H9 (cell line): ENCODE measurements around the gene CHRNA9. TPM values are rescaled to one million over a fixed set of nuclear protein-coding genes. Genes with fewer than 3 reads are reported as not detected.

Source experiments
- DNase-seq: peaks from one replicate; pipeline ENCODE4 v3.0.0-alpha.2; 2017
- H2AFZ ChIP-seq: one replicate; pipeline ENCODE4 v1.6.1; 2013; ENCODE audit warnings: mild to moderate bottlenecking, low read length, control low read depth, moderate library complexity
- H2AK5ac ChIP-seq: 2 replicates; pipeline ENCODE4 v1.6.1; 2013; ENCODE audit warnings: low read length, control low read depth, mixed read lengths; ENCODE audit not compliant: insufficient read length
- H2BK120ac ChIP-seq: one replicate; pipeline ENCODE4 v1.6.1; 2013; ENCODE audit warnings: low read depth, mild to moderate bottlenecking, low read length, control low read depth, inconsistent platforms; ENCODE audit not compliant: poor library complexity, severe bottlenecking
- H2BK12ac ChIP-seq: 2 replicates; pipeline ENCODE4 v1.6.1; 2013; ENCODE audit warnings: low read length, control low read depth, mixed read lengths, low read depth; ENCODE audit not compliant: insufficient read length
- H2BK15ac ChIP-seq: 2 replicates; pipeline ENCODE4 v1.6.1; 2013; ENCODE audit warnings: low read depth, low read length, control low read depth
- H2BK20ac ChIP-seq: one replicate; pipeline ENCODE4 v1.6.1; 2013; ENCODE audit warnings: low read depth, mild to moderate bottlenecking, low read length, control low read depth, inconsistent platforms; ENCODE audit not compliant: poor library complexity, severe bottlenecking
- H2BK5ac ChIP-seq: 2 replicates; pipeline ENCODE4 v1.6.1; 2013; ENCODE audit warnings: low read length, control low read depth, mixed read lengths; ENCODE audit not compliant: insufficient read length
- H3K14ac ChIP-seq: 2 replicates; pipeline ENCODE4 v1.6.1; 2013; ENCODE audit warnings: low read length, control low read depth; ENCODE audit not compliant: insufficient read depth
- H3K18ac ChIP-seq: 2 replicates; pipeline ENCODE4 v1.6.1; 2013; ENCODE audit warnings: low read depth, mild to moderate bottlenecking, mixed read lengths, low read length, control low read depth; ENCODE audit not compliant: insufficient read length
- H3K23ac ChIP-seq: 2 replicates; pipeline ENCODE4 v1.6.1; 2013; ENCODE audit warnings: low read length, control low read depth, mixed read lengths, low read depth; ENCODE audit not compliant: insufficient read length
- H3K23me2 ChIP-seq: 2 replicates; pipeline ENCODE4 v1.6.1; 2013; ENCODE audit warnings: low read depth, mild to moderate bottlenecking, mixed read lengths, low read length, control low read depth; ENCODE audit not compliant: insufficient read length, poor library complexity, severe bottlenecking
- H3K27ac ChIP-seq: 2 replicates; pipeline ENCODE4 v1.5.1; 2013; ENCODE audit warnings: low read length, control low read depth, mixed read lengths, low read depth; ENCODE audit not compliant: insufficient read length
- H3K27me3 ChIP-seq: 2 replicates; pipeline ENCODE4 v1.6.1; 2013; ENCODE audit warnings: low read length, control low read depth, inconsistent platforms; ENCODE audit not compliant: insufficient read depth
- H3K4ac ChIP-seq: 2 replicates; pipeline ENCODE4 v1.6.1; 2013; ENCODE audit warnings: low read depth, mild to moderate bottlenecking, control low read depth, inconsistent platforms, low read length, moderate library complexity
- H3K4me1 ChIP-seq: 2 replicates; pipeline ENCODE4 v1.6.1; 2013; ENCODE audit warnings: low read length, control low read depth, inconsistent platforms; ENCODE audit not compliant: insufficient read depth
- H3K4me2 ChIP-seq: 2 replicates; pipeline ENCODE4 v1.6.1; 2013; ENCODE audit warnings: low read length, control low read depth, mixed read lengths; ENCODE audit not compliant: insufficient read length, insufficient read depth
- H3K56ac ChIP-seq: 2 replicates; pipeline ENCODE4 v1.6.1; 2013; ENCODE audit warnings: low read depth, mild to moderate bottlenecking, mixed read lengths, low read length, control low read depth; ENCODE audit not compliant: insufficient read length
- H3K79me1 ChIP-seq: 2 replicates; pipeline ENCODE4 v1.6.1; 2013; ENCODE audit warnings: low read depth, mild to moderate bottlenecking, moderate library complexity, low read length, control low read depth, inconsistent platforms; ENCODE audit not compliant: insufficient read depth, poor library complexity, severe bottlenecking
- H3K79me2 ChIP-seq: 2 replicates; pipeline ENCODE4 v1.6.1; 2013; ENCODE audit warnings: low read length, control low read depth, inconsistent platforms; ENCODE audit not compliant: insufficient read depth
- H3K9ac ChIP-seq: 2 replicates; pipeline ENCODE4 v1.6.1; 2013; ENCODE audit warnings: low read length, control low read depth, mixed read lengths; ENCODE audit not compliant: insufficient read length; ENCODE audit errors: extremely low read depth
- H3K9me3 ChIP-seq: one replicate; pipeline ENCODE4 v1.6.1; 2013; ENCODE audit warnings: low read depth, low read length, inconsistent platforms; ENCODE audit not compliant: control insufficient read depth
- H3T11ph ChIP-seq: one replicate; pipeline ENCODE4 v1.6.1; 2013; ENCODE audit warnings: mild to moderate bottlenecking, low read length, control low read depth, inconsistent platforms
- H4K20me1 ChIP-seq: one replicate; pipeline ENCODE4 v1.6.1; 2013; ENCODE audit not compliant: control insufficient read depth, insufficient read length, insufficient read depth
- H4K5ac ChIP-seq: 2 replicates; pipeline ENCODE4 v1.6.1; 2013; ENCODE audit warnings: low read depth, mild to moderate bottlenecking, mixed read lengths, low read length, control low read depth; ENCODE audit not compliant: insufficient read length
- H4K8ac ChIP-seq: replicated peaks from 2 replicates; pipeline ENCODE4 v1.6.1; 2013; ENCODE audit warnings: low read length, control low read depth, mixed read lengths, low read depth; ENCODE audit not compliant: insufficient read length
- H4K91ac ChIP-seq: 2 replicates; pipeline ENCODE4 v1.6.1; 2013; ENCODE audit warnings: low read depth, mild to moderate bottlenecking, moderate library complexity, mixed read lengths, low read length, control low read depth; ENCODE audit not compliant: insufficient read length
- H3K27ac Mint-ChIP-seq, 3 experiments: 2 replicates in 2 of 3; 3 replicates in 1 of 3; pipeline ENCODE4 v1.8.0; 2020 to 2021; ENCODE audit warnings: mixed read lengths in 3 of 3, mild to moderate bottlenecking in 1 of 3, moderate library complexity in 1 of 3
- H3K27me3 Mint-ChIP-seq: 2 replicates; pipeline ENCODE4 v1.8.0; 2021; ENCODE audit warnings: low read depth, mild to moderate bottlenecking, moderate library complexity, mixed read lengths
- H3K36me3 Mint-ChIP-seq, 3 experiments: 2 replicates in 2 of 3; 3 replicates in 1 of 3; pipeline ENCODE4 v1.8.0; 2020 to 2021; ENCODE audit warnings: low read depth in 3 of 3, mixed read lengths in 3 of 3; ENCODE audit not compliant: insufficient read depth in 1 of 3
- H3K4me1 Mint-ChIP-seq, 2 experiments: 2 replicates each; pipeline ENCODE4 v1.8.0; 2020; ENCODE audit warnings: mixed read lengths in 2 of 2
- H3K4me3 Mint-ChIP-seq, 2 experiments: 2 replicates in 1 of 2; 3 replicates in 1 of 2; pipeline ENCODE4 v1.8.0; 2020 to 2021; ENCODE audit warnings: mild to moderate bottlenecking in 2 of 2, mixed read lengths in 2 of 2, moderate library complexity in 1 of 2
- H3K9me3 Mint-ChIP-seq, 2 experiments: 2 replicates in 1 of 2; 3 replicates in 1 of 2; pipeline ENCODE4 v1.8.0; 2020; ENCODE audit warnings: mild to moderate bottlenecking in 2 of 2, mixed read lengths in 2 of 2, moderate library complexity in 1 of 2
- CTCF ChIP-seq: fragments of 200-600 bp; sonication (generic); conservative IDR thresholded peaks from 3 replicates; pipeline ENCODE4 v1.8.0; 2021; ENCODE audit warnings: antibody characterized with exemption, mild to moderate bottlenecking
- WGBS: extraction: QIAGEN DNeasy Blood & Tissue Kit; methylation state at CpG from one replicate; pipeline ENCODE4 v1.1.7; 2013; ENCODE audit warnings: missing lambda C conversion rate, low lambda C conversion rate, mixed read lengths; ENCODE audit not compliant: insufficient read length; ENCODE audit errors: extremely low coverage; 5-methylcytosine and 5-hydroxymethylcytosine counted together
- total RNA-seq: library from RNA; stranded (reverse); gene quantifications from 2 replicates; pipeline ENCODE4 v1.2.1, GENCODE V29; 2021

The CHRNA9 gene
- total RNA-seq, 1 experiment from 2014 or later: 1.2 TPM

GRCh38 chr4:40303751-40304150 is 31.4 kb upstream of the CHRNA9 start:
- WGBS: no CpG with 5 or more reads among the region's 2 CpGs
- Histone ChIP-seq H2BK15ac (no peak overlapping the region), H3K23ac (no peak overlapping the region), H3K27me3 (no peaks in the 10 kb centered on the region), H4K20me1 (no peaks in the 10 kb centered on the region), H2BK120ac (no peak overlapping the region), H4K91ac (no peak overlapping the region), H3K23me2 (no peaks in the 10 kb centered on the region), H2BK12ac (no peak overlapping the region), H3K56ac (no peak overlapping the region), H3K79me2 (no peaks in the 10 kb centered on the region), H3K9ac (no peak overlapping the region), H2BK20ac (no peak overlapping the region), H3K4me2 (no peak overlapping the region), H4K5ac (no peak overlapping the region), H3T11ph (no peak overlapping the region), H3K79me1 (no peaks in the 10 kb centered on the region), H2AK5ac (no peak overlapping the region), H3K4ac (no peak overlapping the region), H4K8ac (no peak overlapping the region), H3K27ac (no peak overlapping the region), H3K4me1 (peaks cover 10% of the 10 kb centered on the region), H3K14ac (no peak overlapping the region), H2AFZ (no peak overlapping the region), H2BK5ac (no peak overlapping the region), H3K9me3 (peaks cover 7% of the 10 kb centered on the region), H3K18ac (no peak overlapping the region)
- no peak for DNase-seq
- Mint-ChIP-seq H3K9me3 (peaks cover 10 to 18% of the 10 kb centered on the region in 2 experiments), H3K4me1 (peaks cover 33 to 36% of the 10 kb centered on the region in 2 experiments), H3K36me3 (peaks cover 5 to 11% (median 8%) of the 10 kb centered on the region in 3 experiments), H3K27ac (no peak overlapping the region), H3K27me3 (no peaks in the 10 kb centered on the region; the same call in 1 of the 2 replicates), H3K4me3 (no peak overlapping the region)
- TF ChIP-seq CTCF: no peak
